GM12875 (cell line): ENCODE data around the gene OR10A2.
"Not testable (repeated sequence)": the region's sequence is repeated elsewhere in the genome, so short reads cannot be mapped to it uniquely, and the experiment has no call there.

ENCODE experiments used
- H3K4me3 ChIP-seq: one replicate; pipeline ENCODE4 v1.5.1; 2011; ENCODE audit warnings: low read depth, low read length, control low read depth
- TF ChIP-seq, protein P1 (sequence below): IDR thresholded peaks from 2 replicates; pipeline ENCODE4 v1.5.1; 2011; ENCODE audit warnings: low read depth, mild to moderate bottlenecking, control low read depth, inconsistent platforms, low read length, moderate library complexity, borderline replicate concordance; ENCODE audit not compliant: insufficient read depth

The OR10A2 gene

DNA sequence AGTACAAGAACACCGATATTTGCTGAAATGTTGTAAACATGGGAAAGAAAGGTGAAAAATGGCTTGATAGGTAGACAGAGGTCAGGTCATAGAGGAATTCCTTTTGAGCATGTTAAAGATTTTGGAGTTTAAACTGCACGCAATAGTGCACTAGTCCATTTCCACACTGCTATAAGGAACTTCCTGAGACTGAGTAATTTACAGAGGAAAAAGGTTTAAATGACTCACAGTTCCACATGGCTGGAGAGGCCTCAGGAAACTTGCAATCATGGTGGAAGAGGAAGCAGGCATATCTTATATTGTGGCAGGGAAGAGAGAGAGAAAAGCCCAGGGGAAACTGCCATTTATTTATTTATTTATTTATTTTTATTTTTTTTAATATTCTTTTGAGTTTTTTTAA is 12.3 kb upstream of the OR10A2 start:
- TF ChIP-seq, protein P1, sequence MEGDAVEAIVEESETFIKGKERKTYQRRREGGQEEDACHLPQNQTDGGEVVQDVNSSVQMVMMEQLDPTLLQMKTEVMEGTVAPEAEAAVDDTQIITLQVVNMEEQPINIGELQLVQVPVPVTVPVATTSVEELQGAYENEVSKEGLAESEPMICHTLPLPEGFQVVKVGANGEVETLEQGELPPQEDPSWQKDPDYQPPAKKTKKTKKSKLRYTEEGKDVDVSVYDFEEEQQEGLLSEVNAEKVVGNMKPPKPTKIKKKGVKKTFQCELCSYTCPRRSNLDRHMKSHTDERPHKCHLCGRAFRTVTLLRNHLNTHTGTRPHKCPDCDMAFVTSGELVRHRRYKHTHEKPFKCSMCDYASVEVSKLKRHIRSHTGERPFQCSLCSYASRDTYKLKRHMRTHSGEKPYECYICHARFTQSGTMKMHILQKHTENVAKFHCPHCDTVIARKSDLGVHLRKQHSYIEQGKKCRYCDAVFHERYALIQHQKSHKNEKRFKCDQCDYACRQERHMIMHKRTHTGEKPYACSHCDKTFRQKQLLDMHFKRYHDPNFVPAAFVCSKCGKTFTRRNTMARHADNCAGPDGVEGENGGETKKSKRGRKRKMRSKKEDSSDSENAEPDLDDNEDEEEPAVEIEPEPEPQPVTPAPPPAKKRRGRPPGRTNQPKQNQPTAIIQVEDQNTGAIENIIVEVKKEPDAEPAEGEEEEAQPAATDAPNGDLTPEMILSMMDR = no peak
- H3K4me3 ChIP-seq = no peak overlapping the region

DNA sequence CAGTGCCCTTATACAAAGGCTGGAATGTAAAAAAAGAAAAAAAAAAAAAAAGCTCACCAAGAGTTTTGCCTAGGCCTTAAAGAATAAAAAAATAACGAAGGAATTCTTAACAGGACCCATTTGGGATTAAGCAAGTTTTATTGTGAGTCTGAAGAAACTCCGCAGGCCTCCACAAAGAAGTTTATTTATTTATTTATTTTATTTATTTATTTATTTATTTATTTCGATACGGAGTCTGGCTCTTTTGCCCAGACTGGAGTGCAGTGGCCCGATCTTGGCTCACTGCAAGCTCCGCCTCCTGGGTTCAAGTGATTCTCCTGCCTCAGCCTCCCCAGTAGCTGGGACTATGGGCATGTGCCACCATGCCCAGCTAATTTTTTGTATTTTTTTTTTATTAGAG is 8.1 kb upstream of the OR10A2 start:
- not testable (repeated sequence) for H3K4me3 ChIP-seq

DNA sequence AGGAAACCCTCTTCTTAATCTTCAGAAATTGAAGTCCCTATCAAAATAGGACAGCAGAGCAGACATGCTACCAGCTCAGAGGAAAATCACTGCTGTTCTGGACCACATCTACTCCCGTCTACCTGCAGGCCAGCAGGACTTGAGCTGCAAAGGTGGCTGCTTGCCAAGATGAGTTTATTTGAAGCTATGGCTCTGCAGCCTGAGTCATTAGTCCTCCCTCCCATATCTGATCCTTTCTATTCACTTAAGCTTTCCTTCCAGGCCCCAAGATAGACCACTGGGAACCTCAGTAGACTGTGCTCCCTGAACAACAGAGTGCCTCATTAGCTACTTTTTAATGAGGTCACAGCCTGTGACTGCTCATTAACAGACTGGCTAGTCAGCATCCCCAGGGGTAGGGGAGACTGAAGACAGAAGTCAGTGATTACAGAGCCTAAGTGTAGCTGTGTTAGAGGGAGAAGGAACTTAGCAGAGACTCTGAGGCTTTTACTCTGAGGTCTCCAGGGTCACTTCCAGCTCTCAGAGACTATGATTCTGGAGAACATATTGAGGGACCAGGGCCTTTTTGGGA is 6.8 kb upstream of the OR10A2 start:
- TF ChIP-seq, protein P1 = no peak
- H3K4me3 ChIP-seq = no peak overlapping the region

DNA sequence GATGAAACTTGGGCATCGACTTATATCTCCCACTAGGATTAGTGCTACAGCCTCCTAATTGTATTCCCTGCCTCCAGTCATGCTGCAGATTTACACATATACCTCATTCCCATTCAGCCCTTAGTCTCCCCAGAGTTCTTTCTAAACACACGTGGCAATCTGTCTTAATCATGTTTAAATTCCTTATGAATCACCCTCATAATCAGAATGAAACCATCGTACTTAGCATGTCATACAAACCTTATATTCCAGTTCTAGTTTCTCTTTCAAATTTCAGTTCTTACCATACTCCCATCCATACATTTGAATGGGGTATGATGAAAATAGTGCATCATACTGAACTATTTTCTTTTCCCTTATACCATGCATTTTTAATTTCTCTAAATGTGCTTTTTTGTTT is 6.0 kb upstream of the OR10A2 start:
- TF ChIP-seq, protein P1 = no peak
- H3K4me3 ChIP-seq = no peak overlapping the region

DNA sequence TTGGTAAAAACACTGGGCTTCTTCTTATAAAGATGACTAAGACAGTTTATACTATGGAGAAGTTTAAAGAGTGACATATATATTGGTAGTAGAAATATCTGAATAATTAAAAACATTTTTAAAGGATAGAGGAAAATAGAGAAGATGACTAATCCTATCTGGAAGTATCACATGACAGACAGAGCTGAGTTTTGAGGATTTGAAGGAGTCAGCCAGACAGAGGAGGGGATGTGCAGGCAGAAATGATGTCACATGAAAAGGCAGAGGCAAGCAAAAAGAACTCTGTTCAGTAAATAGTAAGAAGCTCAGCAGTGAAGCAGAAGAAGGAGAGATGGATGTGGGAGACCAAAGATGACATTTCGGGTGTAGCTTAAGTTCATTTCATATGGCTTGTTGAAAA is 1.6 kb downstream of the OR10A2 start:
- no peak overlapping the region for H3K4me3 ChIP-seq
- TF ChIP-seq, protein P1 = no peak

DNA sequence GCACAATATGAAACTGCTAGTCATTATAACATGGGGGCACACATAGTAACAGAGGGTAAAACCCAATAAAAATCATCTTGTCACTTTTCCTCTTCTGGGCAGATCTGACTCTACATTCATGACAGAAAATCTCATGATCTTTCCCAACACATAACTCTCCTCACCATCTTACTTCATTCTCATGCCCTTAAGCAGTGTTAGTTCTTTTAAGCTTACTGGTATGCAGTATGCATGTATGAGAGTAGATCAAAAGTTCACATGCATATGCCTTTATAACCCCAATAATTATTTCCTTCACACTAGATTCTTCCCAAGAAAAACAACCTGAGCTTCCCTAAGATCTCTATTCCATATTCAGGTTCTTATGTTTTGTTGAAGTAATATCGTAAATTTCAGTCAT is 8.4 kb downstream of the OR10A2 start:
- H3K4me3 ChIP-seq = no peak overlapping the region
- TF ChIP-seq, protein P1 = no peak

DNA sequence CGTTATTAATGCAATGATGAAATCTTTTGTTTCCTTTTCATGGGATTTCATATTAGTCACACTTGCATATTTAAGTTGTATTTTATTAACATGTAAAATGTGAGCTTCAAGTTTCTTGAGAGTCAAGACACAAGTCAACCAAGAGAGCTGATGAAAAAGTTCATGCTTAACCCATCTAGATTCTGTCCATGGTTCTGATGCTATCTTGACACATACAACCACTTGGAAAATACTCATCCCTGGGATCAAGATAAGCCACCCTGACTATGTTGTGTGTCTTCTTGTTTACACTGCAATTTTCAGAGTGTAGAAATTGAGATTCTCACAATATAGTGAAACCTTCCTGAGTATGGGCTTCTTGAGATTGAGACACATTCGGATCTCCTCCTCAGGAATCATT is 12.9 kb downstream of the OR10A2 start:
- no peak overlapping the region for H3K4me3 ChIP-seq
- TF ChIP-seq, protein P1 = no peak

DNA sequence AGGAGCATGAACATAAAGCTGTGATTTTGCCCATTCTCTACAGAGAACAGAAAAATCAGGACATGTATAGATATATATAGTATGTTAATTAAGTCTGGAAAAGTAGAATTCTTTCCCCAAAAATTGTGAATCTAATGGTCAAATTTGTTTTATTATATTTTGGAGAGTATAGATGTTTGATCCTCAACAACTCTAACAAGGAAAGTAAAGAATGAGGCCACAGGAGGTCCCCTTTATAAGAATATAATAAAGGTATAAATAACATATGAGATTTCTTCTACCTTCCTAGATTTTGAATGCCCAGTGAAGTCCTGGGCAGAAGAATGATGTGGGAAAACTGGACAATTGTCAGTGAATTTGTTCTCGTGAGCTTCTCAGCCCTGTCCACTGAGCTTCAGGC is 13.5 kb downstream of the OR10A2 start, which contains the start of gene OR10A4:
TSS of gene OR10A4 (plus strand) at position 301 of the 400 bp plus-strand sequence. CDS start at position 324, 23 bp downstream.
- TF ChIP-seq, protein P1 = no peak
- no peak within 1 kb of the TSS for H3K4me3 ChIP-seq
